HG03139 (cell line): ENCODE measurements around the gene PNMA8C.
"Not testable (repeated sequence)": the region's sequence is repeated elsewhere in the genome, so short reads cannot be mapped to it uniquely, and the experiment has no call there.

ENCODE experiments used
- ATAC-seq: cut with Tn5 transposase; IDR thresholded peaks from one replicate; pipeline ENCODE4 v1.9.1; 2021; ENCODE audit not compliant: unreplicated experiment

The PNMA8C gene

GRCh38 chr19:46411925-46412649 lies 16.6 kb downstream of the PNMA8C start:
- ATAC-seq, result no peak

GRCh38 chr19:46411088-46411924 lies 17.4 kb downstream of the PNMA8C start:
- ATAC-seq, result no peak

GRCh38 chr19:46410205-46411087 lies 18.3 kb downstream of the PNMA8C start:
- ATAC-seq, result no peak

GRCh38 chr19:46409191-46409590 lies 19.5 kb downstream of the PNMA8C start:
- ATAC-seq, result no peak

GRCh38 chr19:46408664-46409039 lies 20.1 kb downstream of the PNMA8C start:
- no peak for ATAC-seq

GRCh38 chr19:46407856-46408663 lies 20.7 kb downstream of the PNMA8C start:
- no peak for ATAC-seq

- ATAC-seq, result no peak
These were observed 21.8 kb downstream of the PNMA8C start for GRCh38 chr19:46406976-46407375.

GRCh38 chr19:46404753-46405468 lies 23.8 kb downstream of the PNMA8C start:
- ATAC-seq, result no peak

- ATAC-seq, result no peak
These were observed 24.5 kb downstream of the PNMA8C start for GRCh38 chr19:46404055-46404752.

- ATAC-seq, result no peak
These were observed 26.0 kb downstream of the PNMA8C start for GRCh38 chr19:46402725-46403124.

- not testable (repeated sequence) for ATAC-seq
These were observed 30.8 kb downstream of the PNMA8C start for GRCh38 chr19:46397801-46398479.

- no peak for ATAC-seq
These were observed 34.3 kb downstream of the PNMA8C start for GRCh38 chr19:46394402-46394797.

- ATAC-seq, result no peak
These were observed 35.0 kb downstream of the PNMA8C start for GRCh38 chr19:46393456-46394401.

GRCh38 chr19:46392837-46393236 lies 35.9 kb downstream of the PNMA8C start:
- no peak for ATAC-seq

GRCh38 chr19:46392252-46392801 lies 36.4 kb downstream of the PNMA8C start:
- ATAC-seq, result no peak

- ATAC-seq, result no peak
These were observed 37.2 kb downstream of the PNMA8C start for GRCh38 chr19:46391296-46392251.
